Endothelial cell (in vitro differentiated cells): ENCODE measurements around the gene DOCK3. TPM values are rescaled to one million over a fixed set of nuclear protein-coding genes. Genes with fewer than 3 reads are reported as not detected.
"Not testable (repeated sequence)": the region's sequence is repeated elsewhere in the genome, so short reads cannot be mapped to it uniquely, and the experiment has no call there.

Experiments used
- DNase-seq: peaks from one replicate; pipeline ENCODE4 v3.0.0; 2021; ENCODE audit warnings: low spot score
- H3K27ac Mint-ChIP-seq: one replicate; pipeline ENCODE4 v1.8.0; 2021; ENCODE audit warnings: mixed read lengths, inconsistent platforms; ENCODE audit not compliant: unreplicated experiment
- H3K27me3 Mint-ChIP-seq: one replicate; pipeline ENCODE4 v1.8.0; 2021; ENCODE audit warnings: mild to moderate bottlenecking, moderate library complexity, mixed read lengths, inconsistent platforms; ENCODE audit not compliant: unreplicated experiment
- H3K36me3 Mint-ChIP-seq: one replicate; pipeline ENCODE4 v1.8.0; 2021; ENCODE audit warnings: mild to moderate bottlenecking, low read depth, mixed read lengths, inconsistent platforms; ENCODE audit not compliant: unreplicated experiment
- H3K4me1 Mint-ChIP-seq: one replicate; pipeline ENCODE4 v1.8.0; 2021; ENCODE audit warnings: mild to moderate bottlenecking, mixed read lengths, inconsistent platforms; ENCODE audit not compliant: unreplicated experiment
- H3K4me3 Mint-ChIP-seq: one replicate; pipeline ENCODE4 v1.8.0; 2021; ENCODE audit warnings: mild to moderate bottlenecking, mixed read lengths, inconsistent platforms; ENCODE audit not compliant: unreplicated experiment
- H3K9me3 Mint-ChIP-seq: one replicate; pipeline ENCODE4 v1.8.0; 2021; ENCODE audit warnings: mixed read lengths, inconsistent platforms; ENCODE audit not compliant: unreplicated experiment
- total RNA-seq: library from RNA; stranded (reverse); fragmentation: NEBNext Ultra II Directional; extraction: Animal tissue kit (Norgen Biotek cat#: 25700); gene quantifications from one replicate; pipeline ENCODE4 v1.2.1, GENCODE V29; 2021; ENCODE audit not compliant: unreplicated experiment
- TF ChIP-seq, protein P1 (sequence below): fragments of 200-600 bp; sonication (generic); IDR thresholded peaks from one replicate; pipeline ENCODE4 v1.5.0; 2021; ENCODE audit warnings: antibody characterized with exemption; ENCODE audit not compliant: unreplicated experiment

Gene DOCK3
- total RNA-seq, 1 donor from 2014 or later = 1.3 TPM

DNA sequence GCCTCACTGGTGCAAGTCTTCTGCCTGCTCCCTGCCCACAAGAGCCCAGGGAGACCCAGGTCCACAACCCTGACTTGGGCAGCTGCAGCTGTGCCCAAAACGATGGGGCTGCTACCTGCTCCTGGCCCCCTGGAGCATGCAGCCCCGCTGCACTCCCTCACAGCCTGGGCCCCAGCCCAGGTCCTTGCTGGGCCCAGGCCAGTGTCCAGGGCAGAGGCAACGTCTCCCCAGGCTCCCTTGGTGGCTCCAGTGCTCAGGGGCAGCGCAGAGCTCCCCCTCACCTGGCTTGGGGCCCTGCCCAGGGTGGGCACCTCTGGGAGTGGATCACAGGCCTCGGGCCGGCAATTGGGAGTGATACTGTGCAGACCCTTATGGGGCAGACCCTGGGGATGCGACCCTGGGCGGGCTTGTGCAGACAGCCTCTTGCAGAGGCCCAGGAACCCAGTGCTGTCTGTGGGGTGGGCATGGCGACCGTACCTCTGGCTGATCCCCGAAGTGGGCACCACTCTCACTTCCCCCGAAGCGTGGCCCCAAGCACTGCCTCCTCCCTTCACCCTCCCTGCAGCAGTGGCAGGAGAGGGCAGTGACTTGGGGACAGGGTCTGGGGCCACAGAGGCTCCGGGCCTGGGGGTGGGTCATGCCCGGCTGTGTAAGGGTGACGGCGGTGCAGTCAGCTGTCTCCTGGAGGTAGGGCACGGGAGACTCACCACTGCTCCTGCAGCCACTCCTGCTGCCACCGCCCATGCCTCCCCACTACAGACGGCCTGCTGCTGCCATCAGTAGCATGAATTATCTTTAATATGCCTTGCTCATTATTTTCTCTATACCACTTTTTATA lies 255.9 kb downstream of the DOCK3 start:
- Mint-ChIP-seq H3K4me3 (no peak overlapping the region), H3K27ac (no peak overlapping the region), H3K27me3 (no peaks in the 10 kb centered on the region), H3K4me1 (no peaks in the 10 kb centered on the region), H3K36me3 (peaks cover 2% of the 10 kb centered on the region), H3K9me3 (no peaks in the 10 kb centered on the region)
- TF ChIP-seq, protein P1, sequence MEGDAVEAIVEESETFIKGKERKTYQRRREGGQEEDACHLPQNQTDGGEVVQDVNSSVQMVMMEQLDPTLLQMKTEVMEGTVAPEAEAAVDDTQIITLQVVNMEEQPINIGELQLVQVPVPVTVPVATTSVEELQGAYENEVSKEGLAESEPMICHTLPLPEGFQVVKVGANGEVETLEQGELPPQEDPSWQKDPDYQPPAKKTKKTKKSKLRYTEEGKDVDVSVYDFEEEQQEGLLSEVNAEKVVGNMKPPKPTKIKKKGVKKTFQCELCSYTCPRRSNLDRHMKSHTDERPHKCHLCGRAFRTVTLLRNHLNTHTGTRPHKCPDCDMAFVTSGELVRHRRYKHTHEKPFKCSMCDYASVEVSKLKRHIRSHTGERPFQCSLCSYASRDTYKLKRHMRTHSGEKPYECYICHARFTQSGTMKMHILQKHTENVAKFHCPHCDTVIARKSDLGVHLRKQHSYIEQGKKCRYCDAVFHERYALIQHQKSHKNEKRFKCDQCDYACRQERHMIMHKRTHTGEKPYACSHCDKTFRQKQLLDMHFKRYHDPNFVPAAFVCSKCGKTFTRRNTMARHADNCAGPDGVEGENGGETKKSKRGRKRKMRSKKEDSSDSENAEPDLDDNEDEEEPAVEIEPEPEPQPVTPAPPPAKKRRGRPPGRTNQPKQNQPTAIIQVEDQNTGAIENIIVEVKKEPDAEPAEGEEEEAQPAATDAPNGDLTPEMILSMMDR = no peak
- DNase-seq = no peak

DNA sequence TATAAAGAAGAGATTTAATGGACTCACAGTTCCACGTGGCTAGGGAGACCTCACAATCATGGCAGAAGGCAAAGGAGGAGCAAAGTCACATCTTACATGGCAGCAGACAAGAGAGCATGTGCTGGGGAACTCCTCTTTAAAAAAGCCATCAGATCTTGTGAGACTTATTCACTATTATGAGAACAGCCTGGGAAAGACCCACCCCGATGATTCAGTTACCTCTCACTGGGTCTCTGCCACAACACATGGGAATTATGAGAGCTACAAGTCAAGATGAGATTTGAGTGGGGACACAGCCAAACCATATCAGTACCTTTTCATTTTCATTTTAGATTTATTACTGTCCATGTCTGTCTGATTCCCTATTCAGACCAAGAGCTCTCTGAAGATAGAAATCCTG lies 258.2 kb downstream of the DOCK3 start:
- H3K9me3 Mint-ChIP-seq, H3K36me3 Mint-ChIP-seq: not testable (repeated sequence)

DNA sequence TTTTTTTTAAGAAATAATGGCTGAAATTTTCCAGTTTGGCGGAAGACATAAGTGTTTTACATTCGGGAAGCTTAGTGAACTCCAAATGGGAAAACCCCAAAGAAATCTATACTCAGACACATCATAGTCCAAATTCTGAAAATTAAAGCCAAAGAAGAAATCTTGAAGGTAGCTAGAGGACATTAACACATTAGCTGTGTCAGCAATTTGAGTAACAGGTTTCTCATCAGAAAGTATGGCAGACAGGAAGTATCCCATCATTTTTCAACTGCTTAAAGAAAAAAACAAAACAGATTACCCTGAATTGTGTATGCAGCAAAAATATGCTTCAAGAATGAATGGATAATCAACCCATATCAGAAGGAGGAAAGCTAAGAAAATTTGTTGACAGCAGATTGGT lies 261.7 kb downstream of the DOCK3 start:
- TF ChIP-seq, protein P1 = no peak
- Mint-ChIP-seq H3K4me3 (no peak overlapping the region), H3K4me1 (no peaks in the 10 kb centered on the region), H3K27ac (no peak overlapping the region), H3K27me3 (no peaks in the 10 kb centered on the region), H3K9me3 (no peaks in the 10 kb centered on the region), H3K36me3 (peaks cover 4% of the 10 kb centered on the region)
- no peak for DNase-seq

More for the DNA sequence above, 258.2 kb downstream of the DOCK3 start:
- H3K27me3 Mint-ChIP-seq, H3K4me3 Mint-ChIP-seq, H3K4me1 Mint-ChIP-seq, DNase-seq, H3K27ac Mint-ChIP-seq: not testable (repeated sequence)

DNA sequence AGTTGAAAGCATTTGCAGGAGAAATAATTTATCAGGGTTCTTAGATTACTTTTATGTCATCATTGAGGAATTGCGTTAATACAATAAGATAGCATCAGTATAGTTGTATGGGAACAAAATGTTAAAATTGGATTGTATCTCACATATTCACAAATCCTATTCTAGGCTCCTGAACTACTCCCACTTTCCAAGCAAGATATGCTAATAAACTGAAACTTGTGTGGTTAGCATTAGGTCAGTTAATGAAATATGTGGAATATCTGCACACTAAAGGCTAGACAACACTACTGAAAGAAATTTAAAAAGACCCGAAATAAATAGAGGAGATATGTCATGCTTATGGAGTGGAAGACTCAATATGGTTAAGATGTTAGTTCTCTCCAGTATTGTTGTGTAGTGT lies 272.7 kb downstream of the DOCK3 start:
- H3K27ac Mint-ChIP-seq = no peak overlapping the region
- H3K4me1 Mint-ChIP-seq = no peaks in the 10 kb centered on the region
- H3K9me3 Mint-ChIP-seq = no peaks in the 10 kb centered on the region
- TF ChIP-seq, protein P1 = no peak
- no peaks in the 10 kb centered on the region for H3K27me3 Mint-ChIP-seq
- no peak overlapping the region for H3K4me3 Mint-ChIP-seq
- no peak for DNase-seq
- no peaks in the 10 kb centered on the region for H3K36me3 Mint-ChIP-seq

DNA sequence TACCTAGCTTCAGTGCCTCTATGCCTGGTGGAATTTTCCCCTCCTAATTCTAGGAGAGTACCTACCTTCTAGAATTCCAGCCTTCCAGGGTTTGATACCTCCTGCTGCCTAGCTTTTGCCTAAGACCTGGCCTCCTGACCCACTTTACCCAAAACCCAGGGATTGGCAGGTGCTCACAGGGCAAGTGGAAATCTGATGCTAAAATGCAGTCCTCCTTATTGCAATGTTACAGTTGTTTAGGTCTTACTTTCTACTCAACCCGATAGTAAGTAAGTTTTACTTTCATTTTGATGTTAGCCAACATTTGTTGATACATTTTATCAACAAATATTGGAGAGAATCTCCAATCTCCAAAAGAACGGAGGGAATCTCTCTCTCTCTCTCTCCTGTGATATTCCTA lies 275.9 kb downstream of the DOCK3 start:
- Mint-ChIP-seq H3K9me3 (no peaks in the 10 kb centered on the region), H3K27ac (no peak overlapping the region), H3K4me1 (no peaks in the 10 kb centered on the region), H3K4me3 (no peak overlapping the region), H3K36me3 (no peaks in the 10 kb centered on the region), H3K27me3 (no peaks in the 10 kb centered on the region)
- no peak for DNase-seq
- TF ChIP-seq, protein P1 = no peak
